ENCODE results near the gene MCC. TPM values are rescaled to one million over a fixed set of nuclear protein-coding genes. Genes with fewer than 3 reads are reported as not detected.

Gene MCC
- total and polyA plus RNA-seq, 12 donors: 1.8 to 12.6 (median 8.9) TPM

GRCh38 chr5:112974901-112975300, 513.4 kb downstream of the MCC start:
- Histone ChIP-seq H3K4me1 (replicated peaks in 1 of 2) (peaks cover 10 to 24% of the 10 kb centered on the region in 2 donors), H3K9me3 (replicated peaks in 1 of 3) (no peaks in the 10 kb centered on the region), H3K36me3 (replicated peaks in 1 of 2) (no peaks in the 10 kb centered on the region), H3K27ac (no peak overlapping the region), H3K27me3 (no peaks in the 10 kb centered on the region), H3K4me3 (no peak overlapping the region)
- intact Hi-C loops (cut with DNase I): no loop called here
- WGBS, 4 donors: 80 to 92% (median 86%) methylated on average over 1 of the region's 1 CpG
- no peak for TF ChIP-seq POLR2A (IDR thresholded peaks at IDR 0.05)
- no peak for TF ChIP-seq CTCF (IDR thresholded peaks at IDR 0.05)
- DNase-seq: no peak

- 67 to 88% (median 84%) methylated on average over 1 of the region's 1 CpG for WGBS, 4 donors
- TF ChIP-seq CTCF (IDR thresholded peaks at IDR 0.05): no peak
- no peak for TF ChIP-seq POLR2A (IDR thresholded peaks at IDR 0.05)
- Histone ChIP-seq H3K4me3 (no peak overlapping the region), H3K4me1 (replicated peaks in 1 of 2) (peaks cover 15 to 16% of the 10 kb centered on the region in 2 donors), H3K27me3 (no peaks in the 10 kb centered on the region), H3K27ac (no peak overlapping the region), H3K9me3 (replicated peaks in 1 of 3) (no peaks in the 10 kb centered on the region), H3K36me3 (replicated peaks in 1 of 2) (no peaks in the 10 kb centered on the region)
- no peak for DNase-seq
- intact Hi-C loops (cut with DNase I): no loop called here
Observed at GRCh38 chr5:112973904-112974303, 514.3 kb downstream of the MCC start.

- DNase-seq: no peak
- no peaks in the 10 kb centered on the region for H3K36me3 ChIP-seq (replicated peaks in 1 of 2)
- H3K4me3 ChIP-seq: no peak overlapping the region
- intact Hi-C loops (cut with DNase I): no loop called here
- H3K4me1 ChIP-seq (replicated peaks in 1 of 2): peaks cover 8 to 10% of the 10 kb centered on the region in 2 donors
- TF ChIP-seq CTCF (IDR thresholded peaks at IDR 0.05) (no peak), POLR2A (IDR thresholded peaks at IDR 0.05) (no peak)
- no peak overlapping the region for H3K27ac ChIP-seq
- H3K27me3 ChIP-seq: no peaks in the 10 kb centered on the region
- no peaks in the 10 kb centered on the region for H3K9me3 ChIP-seq (replicated peaks in 1 of 3)
- WGBS, 4 donors: 74 to 88% (median 80%) methylated on average over 1 of the region's 1 CpG
Observed at GRCh38 chr5:112973036-112973435, 515.2 kb downstream of the MCC start.

Small RNAs within 50 kb of the gene (small RNA-seq; reads per million reads assigned to genes)
- 0 reads per million in 2 donors for gene RNU4ATAC13P

Other genes with a start within 250 kb of the MCC start
- gene TSSK1B, start 53.5 kb downstream of the MCC start, total RNA-seq: under 1 TPM in 1 of 9 donors, not detected in 8; 0.17 TPM
- not detected for gene TSSK1B, start 53.5 kb downstream of the MCC start, polyA plus RNA-seq
- gene YTHDC2, start 25.2 kb upstream of the MCC start, total RNA-seq: 10 to 100 TPM; 10.3 to 34.9 (median 23.6) TPM
- gene YTHDC2, start 25.2 kb upstream of the MCC start, polyA plus RNA-seq: 10 to 100 TPM; 12.3 to 24.1 (median 12.6) TPM